Raji (cell line): ENCODE measurements around the gene APOBEC2.

Experiments used
- POLR2A ChIP-seq: IDR thresholded peaks from 2 replicates; pipeline ENCODE4 v1.6.1; 2011; ENCODE audit warnings: low read depth, low read length, control low read depth; ENCODE audit not compliant: insufficient read depth

Gene APOBEC2

DNA sequence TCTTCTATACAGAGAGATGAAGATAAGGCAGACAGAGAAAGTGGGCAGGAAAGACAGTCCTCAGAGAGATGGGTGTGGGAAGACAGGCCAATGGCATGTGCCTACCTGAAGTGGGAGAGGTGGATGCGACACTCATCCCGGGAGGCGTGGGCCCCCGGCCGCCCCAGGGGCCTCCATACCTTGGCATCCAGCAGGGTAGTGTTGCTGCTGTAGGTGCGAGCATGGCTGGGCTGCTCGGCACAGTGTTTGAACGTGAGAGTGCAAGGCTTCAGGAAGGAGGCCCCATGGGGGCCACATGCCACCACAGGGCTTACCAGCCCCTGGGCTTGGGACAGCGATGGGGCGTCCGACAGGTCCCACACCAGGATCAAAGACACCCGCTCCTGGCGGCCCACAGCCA is 19.2 kb upstream of the APOBEC2 start:
- TF ChIP-seq POLR2A = no peak

DNA sequence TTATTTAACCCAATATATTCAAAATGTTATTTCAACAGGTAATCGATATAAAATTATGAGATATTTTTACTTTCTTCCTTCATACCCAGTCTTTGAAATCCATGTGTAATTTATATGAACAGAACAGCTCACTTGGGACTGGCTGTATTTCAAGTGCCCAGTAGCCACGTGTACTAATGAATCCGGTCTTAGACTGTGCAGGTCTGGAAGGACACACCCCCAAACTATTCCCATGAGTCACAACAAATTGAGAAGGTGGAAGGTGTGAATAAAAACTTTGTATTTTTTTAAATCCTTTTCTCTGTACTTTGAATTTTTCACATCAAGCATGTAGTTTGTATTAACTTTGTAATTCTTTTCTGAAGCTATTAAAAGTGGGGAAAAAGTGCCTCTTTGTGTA is 16.8 kb upstream of the APOBEC2 start:
- no peak for TF ChIP-seq POLR2A

DNA sequence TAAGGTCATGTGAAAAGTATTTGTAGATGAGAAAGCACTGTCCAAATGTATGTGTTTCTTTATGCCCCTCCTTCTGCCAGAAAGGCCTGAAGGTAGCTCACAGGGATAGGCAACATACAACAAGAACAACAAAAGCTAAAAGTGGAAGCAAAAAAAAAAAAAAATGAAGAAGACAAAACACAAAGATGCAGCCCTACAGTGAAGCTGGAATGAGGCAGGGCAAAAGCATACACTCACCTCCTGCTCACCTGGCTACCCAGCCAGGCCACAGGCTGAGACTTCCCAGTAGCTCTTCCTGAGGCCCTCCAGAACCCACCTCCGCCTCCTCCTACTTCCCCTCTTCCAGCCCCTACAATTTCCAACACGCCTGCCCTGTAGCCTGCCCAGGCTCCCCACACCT is 16.4 kb upstream of the APOBEC2 start:
- TF ChIP-seq POLR2A = no peak

DNA sequence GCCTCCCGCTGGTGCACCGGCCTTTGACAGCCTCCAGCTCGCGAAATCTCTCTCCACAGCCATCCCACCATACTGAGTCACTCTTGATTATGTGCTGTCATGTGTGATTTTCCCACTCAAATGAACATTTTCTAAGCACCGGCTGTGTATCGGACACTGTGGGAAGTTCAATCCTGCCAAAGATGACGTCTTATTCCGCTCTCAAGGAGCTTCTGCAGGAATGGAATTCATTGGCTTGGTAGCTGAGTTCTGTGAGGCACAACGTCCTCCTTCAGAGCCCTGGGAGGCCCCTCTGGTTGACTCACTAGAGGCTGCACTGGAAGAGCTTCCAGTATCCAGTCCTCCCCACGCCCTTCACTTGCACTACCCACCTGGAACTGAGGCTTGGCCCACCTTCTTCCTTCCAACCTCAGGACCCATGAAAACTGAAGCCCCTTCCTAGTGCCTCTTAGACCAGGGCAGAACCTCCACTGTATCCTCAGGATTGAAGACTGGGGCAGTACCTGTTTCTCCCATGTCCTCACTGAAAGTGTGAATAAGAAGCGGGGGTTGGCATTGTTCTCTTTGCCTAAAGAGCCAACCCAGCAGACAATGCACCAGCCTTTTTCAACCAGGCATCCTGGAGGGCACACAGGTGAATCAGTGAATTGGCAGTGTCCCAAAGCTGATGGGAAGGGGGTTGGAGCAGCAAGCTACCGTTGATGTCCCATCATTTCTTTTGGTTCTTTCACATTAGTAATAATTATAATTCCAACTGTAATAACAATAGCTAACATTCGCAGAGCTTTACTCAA is 15.7 kb upstream of the APOBEC2 start:
- TF ChIP-seq POLR2A = no peak

DNA sequence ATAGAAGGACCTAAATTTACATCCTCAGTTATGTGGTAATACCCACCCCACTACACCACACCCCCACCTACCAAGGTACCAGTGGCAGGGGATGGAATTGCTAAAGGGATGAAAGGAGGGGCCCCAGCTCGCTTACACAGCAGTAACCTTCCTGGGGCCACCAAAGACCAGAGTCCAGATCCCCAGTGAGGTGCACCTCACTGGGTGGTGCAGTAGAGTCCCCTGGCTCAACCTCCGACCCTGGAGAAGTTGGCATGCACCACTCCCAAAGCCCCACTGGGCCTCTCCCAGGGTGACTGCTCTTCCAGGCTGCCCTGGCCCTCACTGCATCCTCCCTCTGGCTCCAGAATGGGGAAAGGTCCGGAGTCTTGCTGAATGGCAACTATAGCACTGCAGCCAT is 14.8 kb upstream of the APOBEC2 start:
- no peak for TF ChIP-seq POLR2A

DNA sequence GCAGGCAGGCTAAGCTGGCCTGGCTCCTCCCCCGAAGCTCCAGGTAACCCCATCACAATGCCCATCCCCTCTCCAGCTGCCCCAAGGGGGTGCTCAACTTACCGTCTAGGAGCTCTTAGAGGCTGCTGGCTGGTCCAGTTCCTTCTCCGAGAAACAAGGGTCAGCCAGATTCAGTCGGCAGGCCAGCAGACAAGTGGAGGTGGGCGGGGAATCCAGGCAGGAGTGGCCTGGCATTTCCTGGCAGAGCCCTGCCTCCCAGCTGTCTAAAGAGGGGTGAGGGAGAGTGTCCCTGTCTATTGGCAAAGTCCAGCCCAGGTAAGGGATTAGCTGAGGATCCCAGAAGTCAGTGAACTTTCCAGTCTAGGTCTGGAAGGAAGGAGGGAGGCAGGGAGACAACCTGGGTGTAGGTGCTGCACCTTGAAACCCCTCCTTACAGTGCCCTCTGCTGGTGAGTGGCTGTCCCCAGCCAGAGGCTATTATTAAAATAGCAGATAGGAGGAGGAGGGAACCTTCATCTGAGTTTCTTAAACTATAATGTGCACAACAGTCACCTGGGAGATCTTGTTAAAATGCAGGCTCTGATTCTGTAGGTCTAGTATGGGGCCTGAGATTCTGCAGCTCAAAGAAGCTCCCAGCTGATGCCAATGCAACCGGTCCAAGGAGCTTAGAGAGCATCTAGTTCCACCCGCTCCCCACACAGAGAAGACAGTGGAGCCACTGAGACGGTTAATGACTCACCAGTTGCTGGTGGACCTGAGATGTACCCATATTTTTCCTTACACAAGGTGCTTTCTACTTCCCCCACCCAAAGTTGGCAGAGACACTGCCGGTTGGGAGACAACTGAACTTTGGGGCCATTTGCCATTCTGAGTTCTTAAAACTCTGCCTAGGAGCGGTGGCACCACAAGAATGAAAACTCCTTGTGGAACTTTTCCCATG is 13.7 kb upstream of the APOBEC2 start, which contains the start of gene UNC5CL:
TSS of gene UNC5CL (minus strand) at position 162 of the 939 bp plus-strand sequence. CDS start 4,147 bp downstream, outside the sequence.
- TF ChIP-seq POLR2A = no peak

DNA sequence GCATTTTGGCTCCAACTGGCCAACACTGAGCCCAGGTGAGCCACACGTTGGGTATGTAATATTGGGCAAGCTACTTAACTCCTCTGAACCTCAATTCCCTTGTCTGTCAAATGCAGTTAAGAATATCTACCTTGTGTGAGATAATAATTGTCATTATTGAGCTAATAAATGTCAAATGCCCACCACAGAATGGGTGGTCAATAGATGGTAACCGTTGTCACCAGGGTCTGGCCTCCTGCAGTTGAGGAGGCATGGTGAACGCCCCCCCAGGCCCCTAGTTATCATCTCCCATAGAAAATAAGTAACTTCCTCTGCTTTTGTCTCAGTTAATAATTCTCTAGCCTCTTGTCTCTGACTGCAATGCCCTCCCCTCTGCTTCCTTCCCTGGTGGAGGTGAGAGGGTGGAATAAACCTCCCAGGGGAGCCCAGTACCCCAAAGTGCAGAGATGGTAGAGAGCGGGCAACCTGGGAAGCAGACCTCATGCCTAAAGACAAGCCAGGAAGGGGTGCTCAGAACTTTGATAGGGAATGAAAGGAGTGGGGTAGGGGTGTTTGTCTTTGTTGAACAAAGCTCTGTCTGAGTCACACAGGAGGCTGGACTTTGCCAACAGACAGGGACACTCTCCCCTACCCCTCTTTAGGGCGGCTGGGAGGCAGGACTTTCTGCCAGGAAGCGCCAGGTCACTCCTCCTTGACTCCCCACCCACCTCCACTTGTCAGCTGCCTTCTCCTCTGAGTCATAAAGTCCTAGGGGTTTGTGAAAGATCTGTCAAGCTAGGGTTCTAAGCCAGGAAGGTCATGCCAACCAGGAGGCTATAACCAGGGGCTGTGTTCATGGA is 12.7 kb upstream of the APOBEC2 start:
- TF ChIP-seq POLR2A = no peak

DNA sequence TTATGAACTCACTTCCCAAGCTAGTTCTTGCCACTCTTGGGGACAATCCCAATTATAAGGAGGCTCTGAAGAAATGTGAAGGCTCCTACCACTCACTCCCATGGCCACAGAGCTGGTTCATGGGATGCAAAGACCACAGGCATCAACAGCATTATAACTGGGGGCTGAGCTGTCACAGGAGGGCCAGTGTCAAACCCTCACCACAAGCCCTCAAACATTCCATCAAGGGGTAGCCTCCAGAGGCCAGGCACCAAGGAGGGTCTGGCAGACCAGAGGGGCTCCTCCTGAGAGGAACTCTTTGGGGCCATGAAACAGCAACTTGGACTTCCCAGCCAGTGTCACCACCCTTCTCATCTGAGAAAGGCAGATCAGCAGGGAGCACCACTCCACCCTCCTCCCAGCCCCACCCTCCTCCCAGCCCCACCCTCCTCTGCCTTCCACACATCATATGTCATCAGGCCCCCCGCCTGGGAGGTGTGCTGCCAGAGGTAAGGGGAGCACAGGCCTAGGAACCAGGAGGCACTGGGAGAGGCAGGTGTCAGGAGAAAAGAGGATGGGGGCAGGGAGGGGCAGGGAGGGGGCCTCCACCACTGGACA is 12.0 kb upstream of the APOBEC2 start:
- no peak for TF ChIP-seq POLR2A

DNA sequence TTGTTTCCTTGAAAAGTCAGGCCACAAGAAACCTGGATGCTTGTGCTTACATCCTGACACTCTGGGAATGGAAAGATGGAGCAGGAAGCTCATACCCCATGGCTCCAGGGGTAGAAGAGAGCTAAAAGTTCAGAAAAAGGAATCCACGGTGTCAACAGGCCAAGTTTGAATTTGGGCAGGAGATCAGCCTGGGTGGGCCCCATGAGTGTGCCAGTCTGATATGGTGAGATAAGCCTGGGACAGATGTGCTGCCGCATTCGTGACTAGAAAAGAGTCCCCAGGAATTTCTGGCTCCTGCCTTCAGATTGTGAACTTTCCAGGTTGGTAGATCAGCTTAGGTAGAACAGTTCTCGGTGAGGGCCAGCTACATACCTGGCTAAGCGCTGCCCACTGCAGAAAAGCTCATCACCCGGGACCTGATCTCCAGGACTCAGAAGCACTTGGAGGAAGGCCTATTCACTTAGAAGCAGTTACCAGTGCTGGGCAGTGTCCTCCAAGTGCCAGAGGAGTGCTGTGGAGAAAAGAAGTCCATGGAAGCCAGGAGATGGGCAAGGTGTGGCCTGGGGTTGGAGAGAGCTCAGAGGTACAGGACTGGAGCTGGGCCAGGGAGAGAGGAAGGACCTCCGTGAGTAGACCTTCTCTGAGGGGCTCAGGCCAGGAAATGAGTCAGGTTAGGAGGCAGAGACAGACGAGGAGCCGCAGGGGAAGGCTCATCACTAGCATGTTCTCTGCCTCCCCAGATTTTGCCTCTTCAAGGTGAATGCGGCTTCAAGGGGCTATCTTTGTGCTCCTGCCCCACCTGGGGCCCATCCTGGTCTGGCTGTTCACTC is 10.6 kb upstream of the APOBEC2 start, which contains the start of gene TSPO2:
TSS of gene TSPO2 (plus strand) at position 242 of the 830 bp plus-strand sequence. CDS start at position 761, 519 bp downstream.
- TF ChIP-seq POLR2A = no peak

DNA sequence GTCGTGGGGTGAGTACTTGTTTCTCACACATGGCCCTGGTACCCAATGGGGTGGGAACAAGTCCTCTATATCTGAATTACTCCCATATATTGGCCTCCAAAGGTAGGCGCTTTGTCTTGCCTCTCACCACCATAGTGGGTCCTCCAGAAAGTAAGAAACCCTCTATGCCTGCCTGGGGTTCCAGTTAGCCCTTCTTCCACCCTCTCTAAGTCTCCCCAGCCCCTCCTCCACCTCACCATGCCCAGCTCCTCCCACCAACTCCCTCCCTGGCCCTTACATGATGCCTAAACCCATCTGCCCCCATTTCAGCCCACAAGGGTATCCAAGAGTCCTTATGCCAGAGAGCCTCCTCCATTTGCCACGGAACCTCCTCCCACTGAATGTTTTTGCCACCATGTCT is 9.9 kb upstream of the APOBEC2 start:
- no peak for TF ChIP-seq POLR2A

DNA sequence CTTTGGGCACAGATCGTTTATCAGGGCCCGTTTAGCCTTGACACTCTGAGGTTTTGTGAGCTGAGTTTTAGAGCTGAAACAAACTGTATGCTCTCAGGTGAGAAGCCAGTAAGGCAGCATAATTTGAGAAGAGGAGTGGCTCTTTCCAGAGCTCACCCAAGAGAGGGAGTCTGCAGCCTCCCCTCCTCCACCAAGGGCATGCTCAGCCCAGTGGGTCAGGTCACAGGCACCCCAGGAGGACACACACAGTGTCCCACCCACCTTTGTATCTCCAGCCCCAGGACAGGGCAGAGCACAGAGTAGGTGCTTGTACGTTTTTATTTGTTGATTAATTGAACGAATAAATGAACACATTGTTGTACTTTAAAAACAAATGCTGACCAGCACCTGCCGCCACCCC is 7.3 kb upstream of the APOBEC2 start:
- TF ChIP-seq POLR2A = no peak

DNA sequence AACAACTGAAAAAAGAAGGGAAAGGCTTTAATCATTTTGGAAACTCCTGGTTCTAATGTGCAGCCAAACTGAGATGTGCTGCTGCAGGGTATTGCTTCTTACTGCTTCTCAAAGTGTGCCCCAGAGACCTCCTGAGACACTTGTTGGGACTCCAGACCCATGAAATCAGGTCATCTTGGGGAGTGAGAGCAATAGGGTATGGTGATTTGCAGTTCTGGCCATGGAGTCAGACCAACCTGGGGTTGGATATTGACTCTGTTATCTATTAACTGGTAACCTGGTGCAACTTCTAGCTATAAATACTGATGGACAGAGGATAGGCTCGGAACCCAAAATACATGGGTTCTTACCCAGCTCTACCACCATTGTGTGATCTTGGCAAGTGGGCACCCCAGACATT is 6.9 kb upstream of the APOBEC2 start:
- TF ChIP-seq POLR2A = no peak

DNA sequence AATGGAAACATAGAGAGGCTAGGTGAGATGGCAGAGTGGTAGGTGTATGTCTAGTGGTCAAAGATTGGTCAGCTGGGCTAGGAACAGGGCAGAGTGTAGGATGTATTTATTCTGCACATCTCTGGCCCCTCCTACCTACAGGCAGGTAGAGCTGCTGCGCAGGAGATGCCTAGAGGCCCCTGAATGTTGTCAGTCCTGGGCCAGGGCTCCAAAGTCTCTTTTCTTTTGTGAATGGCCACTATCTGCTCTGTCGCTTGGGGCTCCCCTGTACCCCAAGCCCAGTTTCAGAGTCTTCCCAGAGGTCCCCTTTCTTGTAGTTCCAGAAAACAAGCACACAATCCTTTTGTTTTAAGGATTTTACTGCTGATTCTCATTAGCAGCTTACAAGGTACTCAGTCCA is 5.7 kb upstream of the APOBEC2 start:
- TF ChIP-seq POLR2A = no peak
